HepG2 (cell line): ENCODE data around the gene TMEM39B.

Source experiments
- AGO2 ChIP-seq: fragments of 200-400 bp; formaldehyde crosslinking; optimal IDR thresholded peaks from 2 replicates; pipeline ENCODE3; 2017; ENCODE audit warnings: mild to moderate bottlenecking, low read depth, low read length, moderate library complexity
- ARNT ChIP-seq: fragments of 450-650 bp; IDR thresholded peaks from 2 replicates; pipeline ENCODE4 v1.6.1; 2017
- ESRRA ChIP-seq: sonication (generic); formaldehyde crosslinking; IDR thresholded peaks from 2 replicates; pipeline ENCODE4 v1.5.1; 2020; ENCODE audit warnings: mild to moderate bottlenecking, low read depth, missing genetic modification reagents
- HDAC2 ChIP-seq: sonication (generic); formaldehyde crosslinking; IDR thresholded peaks from 2 replicates; pipeline ENCODE4 v1.4.0; 2020; ENCODE audit warnings: missing genetic modification reagents
- MAFK ChIP-seq, 2 experiments: IDR thresholded peaks in 1 of 2; conservative IDR thresholded peaks in 1 of 2; 2 replicates each; pipeline ENCODE4 v1.6.1; 2011; ENCODE audit warnings: improper control_type of control experiment in 2 of 2, low read length in 2 of 2
- SCMH1 ChIP-seq: sonication (generic); formaldehyde crosslinking; IDR thresholded peaks from 2 replicates; pipeline ENCODE4 v1.9.0; 2021; ENCODE audit warnings: missing genetic modification reagents, mild to moderate bottlenecking, borderline replicate concordance
- TARDBP ChIP-seq: sonication (generic); formaldehyde crosslinking; IDR thresholded peaks from 2 replicates; pipeline ENCODE4 v1.8.0; 2022; ENCODE audit warnings: mild to moderate bottlenecking, missing genetic modification reagents
- TF ChIP-seq, protein P1 (sequence below): sonication (generic); formaldehyde crosslinking; IDR thresholded peaks from 2 replicates; pipeline ENCODE4 v1.8.0; 2022; ENCODE audit warnings: mild to moderate bottlenecking, missing genetic modification reagents, moderate library complexity
- TF ChIP-seq, protein P2 (sequence below): sonication (generic); formaldehyde crosslinking; IDR thresholded peaks from 2 replicates; pipeline ENCODE4 v1.4.0; 2020; ENCODE audit warnings: missing genetic modification reagents
- TF ChIP-seq, protein P3 (sequence below): sonication (generic); formaldehyde crosslinking; IDR thresholded peaks from 2 replicates; pipeline ENCODE4 v1.4.0; 2020; ENCODE audit warnings: missing genetic modification reagents
- TF ChIP-seq, protein P4 (sequence below): sonication (generic); formaldehyde crosslinking; IDR thresholded peaks from 2 replicates; pipeline ENCODE4 v1.5.0; 2020; ENCODE audit warnings: mild to moderate bottlenecking, missing genetic modification reagents, moderate library complexity
- TF ChIP-seq, protein P5 (sequence below): sonication (generic); formaldehyde crosslinking; IDR thresholded peaks from 2 replicates; pipeline ENCODE4 v1.9.0; 2021; ENCODE audit warnings: missing genetic modification reagents, mild to moderate bottlenecking, borderline replicate concordance

DNA sequence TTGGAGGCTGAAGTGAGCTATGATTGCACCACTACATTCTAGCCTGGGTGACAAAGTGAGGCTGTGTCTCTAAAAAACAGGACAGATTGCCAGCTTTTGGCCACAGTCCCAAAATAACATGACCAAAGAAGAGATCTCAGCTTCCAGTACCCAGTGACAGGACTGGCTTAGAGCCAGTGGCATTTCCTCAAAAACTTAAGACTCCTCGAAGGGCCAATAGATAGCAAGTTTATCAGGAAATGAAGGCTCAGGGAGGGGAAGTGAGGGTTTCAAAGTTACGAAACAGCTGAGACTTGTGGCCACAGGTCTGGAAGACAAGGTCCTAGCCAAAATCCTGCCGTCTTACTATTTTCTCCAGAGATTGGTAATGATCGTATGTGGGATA is 6.3 kb upstream of the TMEM39B start:
- TF ChIP-seq TARDBP: no peak
- TF ChIP-seq, protein P1, sequence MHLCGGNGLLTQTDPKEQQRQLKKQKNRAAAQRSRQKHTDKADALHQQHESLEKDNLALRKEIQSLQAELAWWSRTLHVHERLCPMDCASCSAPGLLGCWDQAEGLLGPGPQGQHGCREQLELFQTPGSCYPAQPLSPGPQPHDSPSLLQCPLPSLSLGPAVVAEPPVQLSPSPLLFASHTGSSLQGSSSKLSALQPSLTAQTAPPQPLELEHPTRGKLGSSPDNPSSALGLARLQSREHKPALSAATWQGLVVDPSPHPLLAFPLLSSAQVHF (CRISPR knock-in tag): no peak
- TF ChIP-seq, protein P2, sequence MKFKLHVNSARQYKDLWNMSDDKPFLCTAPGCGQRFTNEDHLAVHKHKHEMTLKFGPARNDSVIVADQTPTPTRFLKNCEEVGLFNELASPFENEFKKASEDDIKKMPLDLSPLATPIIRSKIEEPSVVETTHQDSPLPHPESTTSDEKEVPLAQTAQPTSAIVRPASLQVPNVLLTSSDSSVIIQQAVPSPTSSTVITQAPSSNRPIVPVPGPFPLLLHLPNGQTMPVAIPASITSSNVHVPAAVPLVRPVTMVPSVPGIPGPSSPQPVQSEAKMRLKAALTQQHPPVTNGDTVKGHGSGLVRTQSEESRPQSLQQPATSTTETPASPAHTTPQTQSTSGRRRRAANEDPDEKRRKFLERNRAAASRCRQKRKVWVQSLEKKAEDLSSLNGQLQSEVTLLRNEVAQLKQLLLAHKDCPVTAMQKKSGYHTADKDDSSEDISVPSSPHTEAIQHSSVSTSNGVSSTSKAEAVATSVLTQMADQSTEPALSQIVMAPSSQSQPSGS (CRISPR knock-in tag): no peak
- TF ChIP-seq SCMH1: no peak
- TF ChIP-seq ESRRA (CRISPR knock-in tag): no peak
- TF ChIP-seq, protein P3, sequence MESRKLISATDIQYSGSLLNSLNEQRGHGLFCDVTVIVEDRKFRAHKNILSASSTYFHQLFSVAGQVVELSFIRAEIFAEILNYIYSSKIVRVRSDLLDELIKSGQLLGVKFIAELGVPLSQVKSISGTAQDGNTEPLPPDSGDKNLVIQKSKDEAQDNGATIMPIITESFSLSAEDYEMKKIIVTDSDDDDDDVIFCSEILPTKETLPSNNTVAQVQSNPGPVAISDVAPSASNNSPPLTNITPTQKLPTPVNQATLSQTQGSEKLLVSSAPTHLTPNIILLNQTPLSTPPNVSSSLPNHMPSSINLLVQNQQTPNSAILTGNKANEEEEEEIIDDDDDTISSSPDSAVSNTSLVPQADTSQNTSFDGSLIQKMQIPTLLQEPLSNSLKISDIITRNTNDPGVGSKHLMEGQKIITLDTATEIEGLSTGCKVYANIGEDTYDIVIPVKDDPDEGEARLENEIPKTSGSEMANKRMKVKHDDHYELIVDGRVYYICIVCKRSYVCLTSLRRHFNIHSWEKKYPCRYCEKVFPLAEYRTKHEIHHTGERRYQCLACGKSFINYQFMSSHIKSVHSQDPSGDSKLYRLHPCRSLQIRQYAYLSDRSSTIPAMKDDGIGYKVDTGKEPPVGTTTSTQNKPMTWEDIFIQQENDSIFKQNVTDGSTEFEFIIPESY (CRISPR knock-in tag): no peak
- TF ChIP-seq, protein P4, sequence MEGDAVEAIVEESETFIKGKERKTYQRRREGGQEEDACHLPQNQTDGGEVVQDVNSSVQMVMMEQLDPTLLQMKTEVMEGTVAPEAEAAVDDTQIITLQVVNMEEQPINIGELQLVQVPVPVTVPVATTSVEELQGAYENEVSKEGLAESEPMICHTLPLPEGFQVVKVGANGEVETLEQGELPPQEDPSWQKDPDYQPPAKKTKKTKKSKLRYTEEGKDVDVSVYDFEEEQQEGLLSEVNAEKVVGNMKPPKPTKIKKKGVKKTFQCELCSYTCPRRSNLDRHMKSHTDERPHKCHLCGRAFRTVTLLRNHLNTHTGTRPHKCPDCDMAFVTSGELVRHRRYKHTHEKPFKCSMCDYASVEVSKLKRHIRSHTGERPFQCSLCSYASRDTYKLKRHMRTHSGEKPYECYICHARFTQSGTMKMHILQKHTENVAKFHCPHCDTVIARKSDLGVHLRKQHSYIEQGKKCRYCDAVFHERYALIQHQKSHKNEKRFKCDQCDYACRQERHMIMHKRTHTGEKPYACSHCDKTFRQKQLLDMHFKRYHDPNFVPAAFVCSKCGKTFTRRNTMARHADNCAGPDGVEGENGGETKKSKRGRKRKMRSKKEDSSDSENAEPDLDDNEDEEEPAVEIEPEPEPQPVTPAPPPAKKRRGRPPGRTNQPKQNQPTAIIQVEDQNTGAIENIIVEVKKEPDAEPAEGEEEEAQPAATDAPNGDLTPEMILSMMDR (CRISPR knock-in tag): no peak
- no peak for TF ChIP-seq MAFK (conservative IDR thresholded peaks at IDR 0.05 in 1 of 2, IDR thresholded peaks at IDR 0.05 in 1 of 2; ENCODE audit: low read length in 2 of 2)
- no peak for TF ChIP-seq ARNT
- TF ChIP-seq HDAC2 (CRISPR knock-in tag): no peak
- TF ChIP-seq, protein P5, sequence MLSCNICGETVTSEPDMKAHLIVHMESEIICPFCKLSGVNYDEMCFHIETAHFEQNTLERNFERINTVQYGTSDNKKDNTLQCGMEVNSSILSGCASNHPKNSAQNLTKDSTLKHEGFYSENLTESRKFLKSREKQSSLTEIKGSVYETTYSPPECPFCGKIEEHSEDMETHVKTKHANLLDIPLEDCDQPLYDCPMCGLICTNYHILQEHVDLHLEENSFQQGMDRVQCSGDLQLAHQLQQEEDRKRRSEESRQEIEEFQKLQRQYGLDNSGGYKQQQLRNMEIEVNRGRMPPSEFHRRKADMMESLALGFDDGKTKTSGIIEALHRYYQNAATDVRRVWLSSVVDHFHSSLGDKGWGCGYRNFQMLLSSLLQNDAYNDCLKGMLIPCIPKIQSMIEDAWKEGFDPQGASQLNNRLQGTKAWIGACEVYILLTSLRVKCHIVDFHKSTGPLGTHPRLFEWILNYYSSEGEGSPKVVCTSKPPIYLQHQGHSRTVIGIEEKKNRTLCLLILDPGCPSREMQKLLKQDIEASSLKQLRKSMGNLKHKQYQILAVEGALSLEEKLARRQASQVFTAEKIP (CRISPR knock-in tag): no peak
- TF ChIP-seq AGO2: no peak
